Measurements from ENCODE around the gene STK38L. TPM values are rescaled to one million over a fixed set of nuclear protein-coding genes. Genes with fewer than 3 reads are reported as not detected.

STK38L gene
- total and polyA plus RNA-seq, 10 of the 15 experiments (the other 5 are each of a cell fraction or from before 2014, with no cell fraction given): 43.0 to 154 (median 115) TPM

- ATAC-seq: no peak
- Histone ChIP-seq H3K4me2 (ENCODE audit: control insufficient read depth, insufficient read depth) (no peak overlapping the region), H3K27me3 (replicated peaks in 1 of 2; ENCODE audit: control insufficient read depth in 2 of 2, insufficient read depth in 2 of 2, low read length in 1 of 2) (no peaks in the 10 kb centered on the region), H3K79me2 (ENCODE audit: control insufficient read depth, insufficient read depth, low read length) (peaks cover 14% of the 10 kb centered on the region), H3K9ac (ENCODE audit: control insufficient read depth, insufficient read depth, low read length) (no peak overlapping the region), H3K36me3 (ENCODE audit: control insufficient read depth in 2 of 2, insufficient read depth in 2 of 2, low read length in 1 of 2) (no peaks in the 10 kb centered on the region; a peak in 1 of 4 replicates), H3K27ac (ENCODE audit: control insufficient read depth, insufficient read depth) (no peak overlapping the region), H4K20me1 (ENCODE audit: control insufficient read depth, insufficient read depth) (no peaks in the 10 kb centered on the region; the same call in 1 of the 2 replicates), H3K9me3 (replicated peaks; ENCODE audit: control insufficient read depth, insufficient read depth, low read length) (no peaks in the 10 kb centered on the region; the same call in none of the 3 replicates), H2AFZ (ENCODE audit: control insufficient read depth, low read depth, low read length) (no peak overlapping the region), H3K4me3 (no peak overlapping the region), H3K4me1 (ENCODE audit: control insufficient read depth, insufficient read depth, low read length) (no peaks in the 10 kb centered on the region)
- BruUV-seq (replicated peaks): no TSS peak
- no peak for TF ChIP-seq IRF4 (IDR thresholded peaks at IDR 0.05; ENCODE audit: low read depth, low read length)
- no peak for TF ChIP-seq CUX1 (IDR thresholded peaks at IDR 0.05; ENCODE audit: insufficient replicate concordance, low read depth, low read length)
- no peak for TF ChIP-seq TCF7 (IDR thresholded peaks at IDR 0.05; ENCODE audit: borderline replicate concordance)
- no peak for TF ChIP-seq HDAC6 (IDR thresholded peaks at IDR 0.05; ENCODE audit: unreplicated experiment)
- TF ChIP-seq HDAC2 (IDR thresholded peaks at IDR 0.05): no peak
- no peak for TF ChIP-seq MEF2A (IDR thresholded peaks at IDR 0.05; ENCODE audit: insufficient read depth, low read depth, low read length)
- no peak for TF ChIP-seq DPF2 (IDR thresholded peaks at IDR 0.05)
- no peak for TF ChIP-seq RB1 (IDR thresholded peaks at IDR 0.05; ENCODE audit: borderline replicate concordance)
- no peak for TF ChIP-seq ZNF687 (IDR thresholded peaks at IDR 0.05)
- no peak for TF ChIP-seq RELB (IDR thresholded peaks at IDR 0.05; ENCODE audit: low read depth)
- TF ChIP-seq POLR2AphosphoS5 (IDR thresholded peaks at IDR 0.05; ENCODE audit: low read length): no peak
- no peak for TF ChIP-seq TCF3 (IDR thresholded peaks at IDR 0.05; ENCODE audit: borderline replicate concordance, insufficient read depth, low read depth, low read length)
- TF ChIP-seq BMI1 (IDR thresholded peaks at IDR 0.05; ENCODE audit: borderline replicate concordance): no peak
- no peak for FAIRE-seq
- 68% methylated on average over 2 of the region's 3 CpGs for WGBS (ENCODE audit: insufficient coverage, insufficient replicate concordance, low lambda C conversion rate, missing lambda C conversion rate)
- intact Hi-C loops (cut with micrococcal nuclease; ENCODE audit: unreplicated experiment) (no loop called here), in situ Hi-C loops (cut with MboI) (no loop called here)
- ChIA-PET CTCF (no interaction called here), RAD21 (ENCODE audit: unreplicated experiment) (no interaction called here), POLR2A (interaction anchor here (0.7 kb wide), 1 partner anchor 9 kb away, joined by 3 read pairs; no protein-coding TSS in a partner anchor), SMC1A (ENCODE audit: uncharacterized antibody, unreplicated experiment) (interaction anchor here (0.7 to 1.2 kb wide), 3 partner anchors 15 to 18 kb away, joined by 3 to 4 read pairs (median 4); no protein-coding TSS in a partner anchor)
- no peak for DNase-seq (ENCODE audit: low read depth, low spot score)
Measured at GRCh38 chr12:27359578-27360340, 115.7 kb downstream of the STK38L start.

Data from GM12878 (cell line).